DND-41 (cell line): Measurements from ENCODE around the gene CASP6.

Source experiments
- ATAC-seq: fragments of 200-7000 bp; cut with Tn5 transposase; 3 replicates; pipeline ENCODE4 v1.9.1; 2021; ENCODE audit warnings: low read depth; ENCODE audit not compliant: insufficient read depth
- DNase-seq: peaks from one replicate; pipeline ENCODE4 v3.0.0-alpha.2; 2020
- H2AFZ ChIP-seq: 2 replicates; pipeline ENCODE4 v1.6.0; 2012; ENCODE audit warnings: low read depth, low read length
- H3K27ac ChIP-seq: 2 replicates; pipeline ENCODE4 v1.5.1; 2012; ENCODE audit warnings: low read length, inconsistent platforms
- H3K27me3 ChIP-seq: fragments of 200-600 bp; sonication (generic); 2 replicates; pipeline ENCODE4 v1.6.0; 2012; ENCODE audit warnings: low read length, mild to moderate bottlenecking, inconsistent platforms; ENCODE audit not compliant: insufficient read depth, poor library complexity
- H3K36me3 ChIP-seq: 2 replicates; pipeline ENCODE4 v1.5.1; 2012; ENCODE audit warnings: low read length, inconsistent platforms; ENCODE audit not compliant: insufficient read depth
- H3K4me1 ChIP-seq: 2 replicates; pipeline ENCODE4 v1.5.1; 2012; ENCODE audit warnings: mild to moderate bottlenecking, low read length; ENCODE audit not compliant: insufficient read depth
- H3K4me2 ChIP-seq: 2 replicates; pipeline ENCODE4 v1.6.0; 2012; ENCODE audit warnings: mild to moderate bottlenecking, moderate library complexity, low read length, inconsistent platforms; ENCODE audit not compliant: insufficient read depth
- H3K4me3 ChIP-seq, 2 experiments: fragments of 200-600 bp in 1 of 2; shearing (Covaris generic) in 1 of 2; 2 replicates each; pipeline ENCODE4 v1.5.1; 2012 to 2016; ENCODE audit warnings: inconsistent platforms in 2 of 2, low read length in 2 of 2, mild to moderate bottlenecking in 2 of 2, low read depth in 1 of 2, moderate library complexity in 1 of 2
- H3K79me2 ChIP-seq: 2 replicates; pipeline ENCODE4 v1.6.0; 2012; ENCODE audit warnings: low read length, inconsistent platforms; ENCODE audit not compliant: insufficient read depth
- H3K9ac ChIP-seq: 2 replicates; pipeline ENCODE4 v1.6.0; 2012; ENCODE audit warnings: low read depth, mild to moderate bottlenecking, inconsistent platforms, low read length, moderate library complexity
- H3K9me3 ChIP-seq: 2 replicates; pipeline ENCODE4 v1.5.1; 2012; ENCODE audit warnings: low read length, moderate library complexity, mild to moderate bottlenecking, inconsistent platforms; ENCODE audit not compliant: insufficient read depth, severe bottlenecking
- H4K20me1 ChIP-seq: 2 replicates; pipeline ENCODE4 v1.6.0; 2012; ENCODE audit warnings: low read length; ENCODE audit not compliant: insufficient read depth
- CTCF ChIP-seq: IDR thresholded peaks from 2 replicates; pipeline ENCODE4 v1.5.1; 2012; ENCODE audit warnings: borderline replicate concordance, low read length, moderate library complexity, mild to moderate bottlenecking; ENCODE audit not compliant: poor library complexity, severe bottlenecking; ENCODE audit errors: extremely low read depth
- EZH2 ChIP-seq: IDR thresholded peaks from 3 replicates; pipeline ENCODE4 v1.6.1; 2012; ENCODE audit warnings: borderline replicate concordance, low read depth, mild to moderate bottlenecking, moderate library complexity, low read length, inconsistent platforms; ENCODE audit not compliant: severe bottlenecking

CASP6 gene

GRCh38 chr4:109746728-109747127 lies 43.5 kb upstream of the CASP6 start:
- H3K4me1 ChIP-seq = no peaks in the 10 kb centered on the region
- no peak overlapping the region for H3K4me3 ChIP-seq
- peaks cover 15% of the 10 kb centered on the region for H3K27me3 ChIP-seq
- H3K4me2 ChIP-seq = no peak overlapping the region
- no peak for TF ChIP-seq EZH2
- no peak for TF ChIP-seq CTCF
- H3K9ac ChIP-seq = no peak overlapping the region
- no peak overlapping the region for H2AFZ ChIP-seq
- H3K27ac ChIP-seq = no peak overlapping the region
- H3K79me2 ChIP-seq = no peaks in the 10 kb centered on the region
- no peaks in the 10 kb centered on the region for H3K36me3 ChIP-seq
- ATAC-seq (no peak), DNase-seq (no peak)
- H4K20me1 ChIP-seq = no peaks in the 10 kb centered on the region
- no peaks in the 10 kb centered on the region for H3K9me3 ChIP-seq

- Histone ChIP-seq H2AFZ (no peak overlapping the region), H3K9ac (no peak overlapping the region), H3K4me2 (no peak overlapping the region), H3K79me2 (no peaks in the 10 kb centered on the region), H3K9me3 (no peaks in the 10 kb centered on the region), H3K27me3 (peaks cover 17% of the 10 kb centered on the region), H3K36me3 (no peaks in the 10 kb centered on the region), H3K27ac (no peak overlapping the region), H3K4me1 (no peaks in the 10 kb centered on the region), H3K4me3 (no peak overlapping the region), H4K20me1 (no peaks in the 10 kb centered on the region)
- ATAC-seq (no peak), DNase-seq (no peak)
- TF ChIP-seq CTCF (no peak), EZH2 (no peak)
Observed at GRCh38 chr4:109745830-109746229, 42.6 kb upstream of the CASP6 start.

- no peak for ATAC-seq
- Histone ChIP-seq H3K9ac (no peak overlapping the region), H3K4me1 (no peaks in the 10 kb centered on the region), H4K20me1 (no peaks in the 10 kb centered on the region), H3K4me3 (no peak overlapping the region), H3K79me2 (no peaks in the 10 kb centered on the region), H2AFZ (no peak overlapping the region), H3K9me3 (no peaks in the 10 kb centered on the region), H3K27me3 (peaks cover 5% of the 10 kb centered on the region), H3K27ac (no peak overlapping the region), H3K4me2 (no peak overlapping the region), H3K36me3 (no peaks in the 10 kb centered on the region)
- no peak for DNase-seq
- TF ChIP-seq CTCF (no peak), EZH2 (no peak)
Observed at GRCh38 chr4:109739547-109739946, 36.3 kb upstream of the CASP6 start.

- no peak overlapping the region for H3K27ac ChIP-seq
- no peak for TF ChIP-seq EZH2
- TF ChIP-seq CTCF = no peak
- no peak for ATAC-seq
Observed at GRCh38 chr4:109738104-109738872, 35.0 kb upstream of the CASP6 start.

More at GRCh38 chr4:109738104-109738872, 35.0 kb upstream of the CASP6 start:
- no peak for DNase-seq
- H3K79me2 ChIP-seq = no peaks in the 10 kb centered on the region
- H3K4me2 ChIP-seq = no peak overlapping the region
- H3K4me3 ChIP-seq = no peak overlapping the region
- no peaks in the 10 kb centered on the region for H4K20me1 ChIP-seq
- no peaks in the 10 kb centered on the region for H3K9me3 ChIP-seq
- peaks cover 5% of the 10 kb centered on the region for H3K27me3 ChIP-seq
- no peak overlapping the region for H3K9ac ChIP-seq
- no peaks in the 10 kb centered on the region for H3K36me3 ChIP-seq
- H3K4me1 ChIP-seq = no peaks in the 10 kb centered on the region
- no peak overlapping the region for H2AFZ ChIP-seq
